ENCODE results near the gene SPINK5. TPM values are rescaled to one million over a fixed set of nuclear protein-coding genes. Genes with fewer than 3 reads are reported as not detected.

SPINK5 gene
- total RNA-seq, 2 donors from 2014 or later, result not detected

GRCh38 chr5:148135091-148136048, 71.6 kb downstream of the SPINK5 start:
- no peak overlapping the region for H3K4me3 Mint-ChIP-seq
- no peak overlapping the region for H3K27ac Mint-ChIP-seq
- ATAC-seq (no peak), DNase-seq (ENCODE audit: low spot score) (no peak)
- no peaks in the 10 kb centered on the region for H3K36me3 Mint-ChIP-seq
- no peaks in the 10 kb centered on the region for H3K4me1 Mint-ChIP-seq (ENCODE audit: low read depth in 2 of 2)
- no peaks in the 10 kb centered on the region for H3K9me3 Mint-ChIP-seq
- peaks cover 0 to 3% of the 10 kb centered on the region in 2 donors for H3K27me3 Mint-ChIP-seq

GRCh38 chr5:148140846-148141245, 77.1 kb downstream of the SPINK5 start:
- ATAC-seq, result no peak

GRCh38 chr5:148141645-148142044, 77.9 kb downstream of the SPINK5 start:
- Mint-ChIP-seq H3K27me3 (peaks cover 5 to 7% of the 10 kb centered on the region in 2 donors), H3K27ac (no peak overlapping the region), H3K4me3 (no peak overlapping the region), H3K36me3 (no peaks in the 10 kb centered on the region), H3K4me1 (ENCODE audit: low read depth in 2 of 2) (no peaks in the 10 kb centered on the region), H3K9me3 (no peaks in the 10 kb centered on the region)
- ATAC-seq (no peak), DNase-seq (ENCODE audit: low spot score) (no peak)

More at GRCh38 chr5:148140846-148141245, 77.1 kb downstream of the SPINK5 start:
- H3K4me3 Mint-ChIP-seq, result no peak overlapping the region
- no peak for DNase-seq (ENCODE audit: low spot score)
- no peaks in the 10 kb centered on the region for H3K4me1 Mint-ChIP-seq (ENCODE audit: low read depth in 2 of 2)
- peaks cover 5 to 7% of the 10 kb centered on the region in 2 donors for H3K27me3 Mint-ChIP-seq
- no peaks in the 10 kb centered on the region for H3K9me3 Mint-ChIP-seq
- H3K27ac Mint-ChIP-seq, result no peak overlapping the region
- no peaks in the 10 kb centered on the region for H3K36me3 Mint-ChIP-seq

GRCh38 chr5:148145916-148146315, 82.1 kb downstream of the SPINK5 start:
- DNase-seq (ENCODE audit: low spot score) (no peak), ATAC-seq (no peak)
- Mint-ChIP-seq H3K4me1 (ENCODE audit: low read depth in 2 of 2) (no peaks in the 10 kb centered on the region), H3K27me3 (peaks cover 7 to 17% of the 10 kb centered on the region in 2 donors), H3K4me3 (no peak overlapping the region), H3K27ac (no peak overlapping the region), H3K9me3 (no peaks in the 10 kb centered on the region), H3K36me3 (no peaks in the 10 kb centered on the region)

GRCh38 chr5:148146487-148146886, 82.7 kb downstream of the SPINK5 start:
- Mint-ChIP-seq H3K27ac (no peak overlapping the region), H3K4me1 (ENCODE audit: low read depth in 2 of 2) (no peaks in the 10 kb centered on the region), H3K27me3 (peaks cover 7 to 17% of the 10 kb centered on the region in 2 donors), H3K36me3 (no peaks in the 10 kb centered on the region), H3K4me3 (no peak overlapping the region), H3K9me3 (no peaks in the 10 kb centered on the region)
- ATAC-seq, result no peak
- DNase-seq (ENCODE audit: low spot score), result no peak

- no peaks in the 10 kb centered on the region for H3K9me3 Mint-ChIP-seq
- peaks cover 7 to 24% of the 10 kb centered on the region in 2 donors for H3K27me3 Mint-ChIP-seq
- H3K4me1 Mint-ChIP-seq (ENCODE audit: low read depth in 2 of 2), result no peaks in the 10 kb centered on the region
- H3K27ac Mint-ChIP-seq, result no peak overlapping the region
- H3K36me3 Mint-ChIP-seq, result no peaks in the 10 kb centered on the region
- DNase-seq (ENCODE audit: low spot score) (no peak), ATAC-seq (no peak)
- no peak overlapping the region for H3K4me3 Mint-ChIP-seq
These were observed 83.6 kb downstream of the SPINK5 start for GRCh38 chr5:148147415-148147814.

- no peaks in the 10 kb centered on the region for H3K36me3 Mint-ChIP-seq
- DNase-seq (ENCODE audit: low spot score) (no peak), ATAC-seq (no peak)
- no peak overlapping the region for H3K4me3 Mint-ChIP-seq
- no peaks in the 10 kb centered on the region for H3K9me3 Mint-ChIP-seq
- peaks cover 5 to 23% of the 10 kb centered on the region in 2 donors for H3K27me3 Mint-ChIP-seq
- no peak overlapping the region for H3K27ac Mint-ChIP-seq
- H3K4me1 Mint-ChIP-seq (ENCODE audit: low read depth in 2 of 2), result no peaks in the 10 kb centered on the region
These were observed 88.1 kb downstream of the SPINK5 start for GRCh38 chr5:148151872-148152271.

- peaks cover 5 to 28% of the 10 kb centered on the region in 2 donors for H3K27me3 Mint-ChIP-seq
- no peaks in the 10 kb centered on the region for H3K9me3 Mint-ChIP-seq
- DNase-seq (ENCODE audit: low spot score) (no peak), ATAC-seq (no peak)
- H3K36me3 Mint-ChIP-seq, result no peaks in the 10 kb centered on the region
- H3K27ac Mint-ChIP-seq, result no peak overlapping the region
- no peak overlapping the region for H3K4me3 Mint-ChIP-seq
- no peaks in the 10 kb centered on the region for H3K4me1 Mint-ChIP-seq (ENCODE audit: low read depth in 2 of 2)
These were observed 89.0 kb downstream of the SPINK5 start for GRCh38 chr5:148152781-148153180.

GRCh38 chr5:148156609-148157008, 92.8 kb downstream of the SPINK5 start:
- DNase-seq (ENCODE audit: low spot score), result no peak
- Mint-ChIP-seq H3K9me3 (no peaks in the 10 kb centered on the region), H3K4me1 (ENCODE audit: low read depth in 2 of 2) (no peaks in the 10 kb centered on the region), H3K27me3 (peaks cover 0 to 19% of the 10 kb centered on the region in 2 donors), H3K4me3 (no peak overlapping the region), H3K27ac (no peak overlapping the region), H3K36me3 (no peaks in the 10 kb centered on the region)
- no peak for ATAC-seq

GRCh38 chr5:148162038-148162437, 98.3 kb downstream of the SPINK5 start:
- DNase-seq (ENCODE audit: low spot score), result no peak
- no peak overlapping the region for H3K4me3 Mint-ChIP-seq
- H3K27ac Mint-ChIP-seq, result no peak overlapping the region
- no peaks in the 10 kb centered on the region for H3K9me3 Mint-ChIP-seq
- H3K4me1 Mint-ChIP-seq (ENCODE audit: low read depth in 2 of 2), result no peaks in the 10 kb centered on the region
- no peaks in the 10 kb centered on the region for H3K36me3 Mint-ChIP-seq
- ATAC-seq, result no peak
- peaks cover 0 to 3% of the 10 kb centered on the region in 2 donors for H3K27me3 Mint-ChIP-seq

- Mint-ChIP-seq H3K27me3 (peaks cover 2 to 3% of the 10 kb centered on the region in 2 donors), H3K9me3 (no peaks in the 10 kb centered on the region), H3K27ac (no peak overlapping the region), H3K4me3 (no peak overlapping the region), H3K4me1 (ENCODE audit: low read depth in 2 of 2) (no peaks in the 10 kb centered on the region), H3K36me3 (no peaks in the 10 kb centered on the region)
- no peak for DNase-seq (ENCODE audit: low spot score)
- ATAC-seq, result no peak
These were observed 99.6 kb downstream of the SPINK5 start for GRCh38 chr5:148163345-148163744.

GRCh38 chr5:148166550-148167283, 102.9 kb downstream of the SPINK5 start:
- H3K27ac Mint-ChIP-seq, result no peak overlapping the region
- no peaks in the 10 kb centered on the region for H3K36me3 Mint-ChIP-seq
- no peaks in the 10 kb centered on the region for H3K4me1 Mint-ChIP-seq (ENCODE audit: low read depth in 2 of 2)
- ATAC-seq, result no peak
- peaks cover 5 to 7% of the 10 kb centered on the region in 2 donors for H3K27me3 Mint-ChIP-seq
- no peak overlapping the region for H3K4me3 Mint-ChIP-seq
- DNase-seq (ENCODE audit: low spot score), result no peak
- H3K9me3 Mint-ChIP-seq, result no peaks in the 10 kb centered on the region

- H3K27ac Mint-ChIP-seq, result no peak within 1 kb of the TSS
- H3K9me3 Mint-ChIP-seq, result no peaks in the 10 kb centered on the region
- H3K27me3 Mint-ChIP-seq, result peaks cover 9 to 16% of the 10 kb centered on the region in 2 donors
- no peaks in the 10 kb centered on the region for H3K36me3 Mint-ChIP-seq
- no peak within 1 kb of the TSS for H3K4me3 Mint-ChIP-seq
- DNase-seq (ENCODE audit: low spot score) (no peak), ATAC-seq (no peak)
- H3K4me1 Mint-ChIP-seq (ENCODE audit: low read depth in 2 of 2), result no peaks in the 10 kb centered on the region
These were observed 104.5 kb downstream of the SPINK5 start, which contains the start of gene SPINK14 for GRCh38 chr5:148168246-148168645. SPINK14 (plus strand) TSS chr5:148168546; CDS start chr5:148169733, 1,187 bp downstream.

GRCh38 chr5:148172377-148172776, 108.6 kb downstream of the SPINK5 start:
- H3K4me1 Mint-ChIP-seq (ENCODE audit: low read depth in 2 of 2), result no peaks in the 10 kb centered on the region
- no peak for ATAC-seq
- H3K4me3 Mint-ChIP-seq, result no peak overlapping the region

More at GRCh38 chr5:148172377-148172776, 108.6 kb downstream of the SPINK5 start:
- H3K27me3 Mint-ChIP-seq, result peaks cover 16 to 41% of the 10 kb centered on the region in 2 donors
- H3K9me3 Mint-ChIP-seq, result no peaks in the 10 kb centered on the region
- H3K27ac Mint-ChIP-seq, result no peak overlapping the region
- DNase-seq (ENCODE audit: low spot score), result no peak
- H3K36me3 Mint-ChIP-seq, result no peaks in the 10 kb centered on the region
